HepG2 (cell line): ENCODE measurements around the gene JPT1. TPM values are rescaled to one million over a fixed set of nuclear protein-coding genes. Genes with fewer than 3 reads are reported as not detected.

Experiments used
- ARID3A ChIP-seq: IDR thresholded peaks from 2 replicates; pipeline ENCODE4 v1.6.1; 2012; ENCODE audit warnings: low read depth, low read length, improper control_type of control experiment
- ATF7-NPFF ChIP-seq: sonication (generic); formaldehyde crosslinking; IDR thresholded peaks from 2 replicates; pipeline ENCODE4 v1.8.1; 2023; ENCODE audit warnings: mild to moderate bottlenecking, low read depth, missing genetic modification reagents, moderate library complexity
- CSRNP2 ChIP-seq: sonication (generic); formaldehyde crosslinking; conservative IDR thresholded peaks from 2 replicates; pipeline ENCODE4 v1.8.0; 2022; ENCODE audit warnings: low read depth, missing genetic modification reagents
- ETV5 ChIP-seq: IDR thresholded peaks from 2 replicates; pipeline ENCODE4 v1.6.1; 2018; ENCODE audit warnings: missing biosample characterization, missing genetic modification reagents, inconsistent platforms, borderline replicate concordance
- HIVEP1 ChIP-seq: sonication (generic); formaldehyde crosslinking; IDR thresholded peaks from 2 replicates; pipeline ENCODE4 v1.4.0; 2020; ENCODE audit warnings: mild to moderate bottlenecking, missing genetic modification reagents
- HMGA1 ChIP-seq: sonication (generic); formaldehyde crosslinking; conservative IDR thresholded peaks from 2 replicates; pipeline ENCODE4 v1.4.0; 2020; ENCODE audit warnings: missing genetic modification reagents
- MATR3 ChIP-seq: sonication (generic); formaldehyde crosslinking; IDR thresholded peaks from 2 replicates; pipeline ENCODE4 v1.4.0; 2020; ENCODE audit warnings: missing genetic modification reagents
- MXD4 ChIP-seq: IDR thresholded peaks from 2 replicates; pipeline ENCODE4 v1.6.1; 2016; ENCODE audit warnings: mild to moderate bottlenecking, missing biosample characterization, missing genetic modification reagents
- NR0B2 ChIP-seq: sonication (generic); formaldehyde crosslinking; IDR thresholded peaks from 2 replicates; pipeline ENCODE4 v1.4.0; 2020; ENCODE audit warnings: mild to moderate bottlenecking, missing genetic modification reagents
- NR2F6 ChIP-seq, 2 experiments: IDR thresholded peaks; 2 replicates each; pipeline ENCODE4 v1.6.1; 2016; ENCODE audit warnings: antibody characterized with exemption in 1 of 2, mild to moderate bottlenecking in 1 of 2
- PHF20 ChIP-seq: sonication (generic); formaldehyde crosslinking; IDR thresholded peaks from 2 replicates; pipeline ENCODE4 v1.5.0; 2020; ENCODE audit warnings: mild to moderate bottlenecking, missing genetic modification reagents
- RBM39 ChIP-seq: fragments of 200-400 bp; formaldehyde crosslinking; IDR thresholded peaks from one replicate; pipeline ENCODE4 v1.6.1; 2018; ENCODE audit warnings: antibody characterized with exemption, mild to moderate bottlenecking, low read depth, low read length; ENCODE audit not compliant: poor library complexity, severe bottlenecking
- ZFP36L1 ChIP-seq: sonication (generic); formaldehyde crosslinking; IDR thresholded peaks from 2 replicates; pipeline ENCODE4 v1.8.0; 2022; ENCODE audit warnings: mild to moderate bottlenecking, missing genetic modification reagents, moderate library complexity
- ZNF276 ChIP-seq: sonication (generic); formaldehyde crosslinking; IDR thresholded peaks from 2 replicates; pipeline ENCODE4 v1.4.0; 2020; ENCODE audit warnings: mild to moderate bottlenecking, low read depth, missing genetic modification reagents
- ZNF33A ChIP-seq: sonication (generic); formaldehyde crosslinking; IDR thresholded peaks from 2 replicates; pipeline ENCODE4 v1.5.1; 2020; ENCODE audit warnings: missing genetic modification reagents, mild to moderate bottlenecking, moderate library complexity, borderline replicate concordance
- ZNF512B ChIP-seq: sonication (generic); formaldehyde crosslinking; IDR thresholded peaks from 2 replicates; pipeline ENCODE4 v1.5.1; 2020; ENCODE audit warnings: missing genetic modification reagents, mild to moderate bottlenecking, borderline replicate concordance
- ZNF749 ChIP-seq: sonication (generic); formaldehyde crosslinking; IDR thresholded peaks from 2 replicates; pipeline ENCODE4 v1.8.0; 2022; ENCODE audit warnings: mild to moderate bottlenecking, missing genetic modification reagents, moderate library complexity, borderline replicate concordance
- polyA plus RNA-seq, 8 experiments: library from polyadenylated mRNA; depleted of rRNA in 3 of 8; stranded (reverse) in 7 of 8; unstranded in 1 of 8; fragments of >200 nt; fragmentation: Illumina TruSeq in 4 of 8; extraction: Trizol in 4 of 8; gene quantifications; 2 replicates each; pipeline versions ENCODE4 v1.2.1 to v1.2.3, GENCODE V29; 2011 to 2016; ENCODE audit warnings: low read depth in 4 of 8, missing spikeins in 1 of 8, mixed read lengths in 1 of 8; ENCODE audit not compliant: insufficient read depth in 1 of 8
- total RNA-seq, 5 experiments: library from RNA; depleted of rRNA; stranded (reverse); fragments of >200 nt; fragmentation: Illumina TruSeq; extraction: Trizol; gene quantifications; 2 replicates each; pipeline ENCODE4 v1.2.3, GENCODE V29; 2016; ENCODE audit warnings: low read depth in 1 of 5

JPT1 gene
- total and polyA plus RNA-seq, 2 of the 13 experiments (the other 11 are each of a cell fraction or from before 2014, with no cell fraction given) = 43.3 to 256 TPM

- TF ChIP-seq ZNF33A (CRISPR knock-in tag) (no peak), ETV5 (peak; percentile 97), NR2F6 (IDR thresholded peaks at IDR 0.05) (no peak), NR2F6 (CRISPR knock-in tag; IDR thresholded peaks at IDR 0.05) (no peak), HIVEP1 (CRISPR knock-in tag) (peak; percentile 23; the same call in 1 of the 2 replicates), PHF20 (CRISPR knock-in tag) (peak; percentile 78), ZNF512B (CRISPR knock-in tag) (no peak), CSRNP2 (CRISPR knock-in tag) (no peak), ZNF276 (CRISPR knock-in tag) (peak; percentile 84), NR0B2 (CRISPR knock-in tag) (peak; percentile 93), HMGA1 (CRISPR knock-in tag) (no peak), ARID3A (no peak), MXD4 (peak; percentile 97), ATF7-NPFF (CRISPR knock-in tag) (peak; percentile 98), RBM39 (peak; percentile 86), ZNF749 (CRISPR knock-in tag) (no peak; the same call in 1 of the 2 replicates), MATR3 (CRISPR knock-in tag) (no peak), ZFP36L1 (CRISPR knock-in tag) (no peak)
These were observed 22.9 kb downstream of the JPT1 start, which contains the start of gene NT5C (continued) for GRCh38 chr17:75131278-75132017.
